Adrenal gland (tissue), 12 donors: ENCODE data around the gene GLB1L3. TPM values are rescaled to one million over a fixed set of nuclear protein-coding genes. Genes with fewer than 3 reads are reported as not detected.
A peak's percentile ranks its signal among the peaks of the same experiment; 100 is the strongest.

ENCODE experiments used
- DNase-seq, 7 donors: peaks; one replicate each; pipeline ENCODE4 v3.0.0-alpha.2; 2019 to 2020
- H3K27ac ChIP-seq, 5 donors: fragments of 200-600 bp; sonication (generic) in 4 of 5; 1 replicate in 3 of 5; 2 replicates in 2 of 5; pipeline versions ENCODE4 v1.5.1 to v1.8.0; 2016 to 2020; ENCODE audit warnings: mild to moderate bottlenecking in 1 of 5
- H3K27me3 ChIP-seq: fragments of 200-600 bp; 2 replicates; pipeline ENCODE4 v1.8.0; 2021
- H3K36me3 ChIP-seq, 2 donors: fragments of 200-600 bp; replicated peaks in 1 of 2; 1 replicate in 1 of 2; 2 replicates in 1 of 2; pipeline versions ENCODE4 v1.5.1 to v1.8.0; 2018 to 2022
- H3K4me1 ChIP-seq, 2 donors: fragments of 200-600 bp; replicated peaks in 1 of 2; 1 replicate in 1 of 2; 2 replicates in 1 of 2; pipeline versions ENCODE4 v1.5.1 to v1.8.0; 2018 to 2021
- H3K4me3 ChIP-seq, 4 donors: fragments of 200-600 bp; sonication (generic) in 3 of 4; one replicate each; pipeline ENCODE4 v1.5.1; 2016 to 2018
- H3K9me3 ChIP-seq, 3 donors: fragments of 200-600 bp; sonication (generic) in 1 of 3; replicated peaks in 1 of 3; 1 replicate in 2 of 3; 2 replicates in 1 of 3; pipeline versions ENCODE4 v1.5.1 to v1.8.0; 2016 to 2021
- POLR2A ChIP-seq, 2 donors: fragments of 450-650 bp; IDR thresholded peaks; one replicate each; pipeline ENCODE4 v1.6.1; 2017; ENCODE audit warnings: antibody characterized with exemption in 2 of 2, mild to moderate bottlenecking in 2 of 2, moderate library complexity in 1 of 2
- WGBS, 4 donors: extraction: QIAGEN DNeasy Blood & Tissue Kit in 2 of 4; methylation state at CpG; one replicate each; pipeline versions ENCODE4 v1.1.5 to v1.1.7; 2013 to 2017; 5-methylcytosine and 5-hydroxymethylcytosine counted together
- intact Hi-C, 2 donors: fragments of 100-400 bp; cut with DNase I; formaldehyde crosslinking; loops; one replicate each; pipeline versions ENCODE4 v1.14.1 to v1.15.0; 2022 to 2023
- polyA plus RNA-seq, 3 donors: library from polyadenylated mRNA; stranded (reverse); fragments of 200-250 nt in 2 of 3; fragments of 350-450 nt in 1 of 3; fragmentation: Illumina TruSeq in 1 of 3; extraction: RNeasy Lipid Tissue Mini Kit (QIAGEN cat#74804) in 1 of 3; gene quantifications; one replicate each; pipeline ENCODE4 v1.2.3, GENCODE V29; 2013 to 2014
- total RNA-seq, 9 donors: library from RNA; depleted of rRNA in 4 of 9; stranded (reverse); fragments of >200 nt in 4 of 9; fragments of 120-200 nt in 1 of 9; fragmentation: NEBNext Ultra II Directional in 1 of 9; extraction: Animal tissue kit (Norgen Biotek cat#: 25700) in 1 of 9; gene quantifications; one replicate each; pipeline versions ENCODE4 v1.1.0 to v1.2.4, GENCODE V29; 2013 to 2023
- TF ChIP-seq, protein P1 (sequence below), 6 experiments: fragments of 450-650 bp in 4 of 6; fragments of 200-600 bp in 2 of 6; sonication (generic) in 1 of 6; IDR thresholded peaks; 1 replicate in 5 of 6; 2 replicates in 1 of 6; pipeline versions ENCODE4 v1.5.1 to v1.8.0; 2016 to 2021; ENCODE audit warnings: antibody characterized with exemption in 6 of 6, mild to moderate bottlenecking in 2 of 6, moderate library complexity in 1 of 6
- donor health status: healthy with polysubstance abuse.
- donor health status: Bipolar disorder and iron deficiency.
- donor health status: DM: yes; HTN: yes; CAD: no.
- donor health status: DM: no; HTN: no; CAD: no.
- donor health status: DM: no; HTN: no; CAD: no.
- donor health status: DM: yes; HTN: yes; CAD: no.

The GLB1L3 gene
- total and polyA plus RNA-seq, 12 donors, result 0.06 to 1.4 (median 0.51) TPM; not detected in 5

DNA sequence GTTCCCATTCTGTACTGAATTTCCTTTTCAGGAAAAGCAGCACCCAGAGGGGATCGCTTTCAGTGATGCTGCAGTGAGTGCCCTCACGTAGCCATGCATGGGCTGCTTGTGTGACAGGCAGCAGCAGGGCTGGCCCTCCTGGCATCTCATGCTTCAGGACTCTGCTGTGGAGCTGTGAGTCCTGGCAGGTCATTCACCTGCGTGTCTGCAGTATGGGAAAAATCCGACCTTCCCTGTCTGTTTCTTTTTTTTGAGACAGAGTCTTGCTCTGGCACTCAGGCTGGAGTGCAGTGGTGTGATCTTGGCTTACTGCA, 69.0 kb downstream of the GLB1L3 start:
- Histone ChIP-seq H3K36me3 (no peaks in the 10 kb centered on the region), H3K4me3 (no peak overlapping the region), H3K4me1 (no peaks in the 10 kb centered on the region), H3K9me3 (no peaks in the 10 kb centered on the region), H3K27ac (no peak overlapping the region), H3K27me3 (no peaks in the 10 kb centered on the region)
- no peak for DNase-seq
- intact Hi-C loops, result no loop called here
- WGBS, 4 donors, result 76 to 94% (median 80%) methylated on average over 2 to 4 of the region's 4 CpGs
- TF ChIP-seq POLR2A (IDR thresholded peaks at IDR 0.05), result no peak
- TF ChIP-seq, protein P1, sequence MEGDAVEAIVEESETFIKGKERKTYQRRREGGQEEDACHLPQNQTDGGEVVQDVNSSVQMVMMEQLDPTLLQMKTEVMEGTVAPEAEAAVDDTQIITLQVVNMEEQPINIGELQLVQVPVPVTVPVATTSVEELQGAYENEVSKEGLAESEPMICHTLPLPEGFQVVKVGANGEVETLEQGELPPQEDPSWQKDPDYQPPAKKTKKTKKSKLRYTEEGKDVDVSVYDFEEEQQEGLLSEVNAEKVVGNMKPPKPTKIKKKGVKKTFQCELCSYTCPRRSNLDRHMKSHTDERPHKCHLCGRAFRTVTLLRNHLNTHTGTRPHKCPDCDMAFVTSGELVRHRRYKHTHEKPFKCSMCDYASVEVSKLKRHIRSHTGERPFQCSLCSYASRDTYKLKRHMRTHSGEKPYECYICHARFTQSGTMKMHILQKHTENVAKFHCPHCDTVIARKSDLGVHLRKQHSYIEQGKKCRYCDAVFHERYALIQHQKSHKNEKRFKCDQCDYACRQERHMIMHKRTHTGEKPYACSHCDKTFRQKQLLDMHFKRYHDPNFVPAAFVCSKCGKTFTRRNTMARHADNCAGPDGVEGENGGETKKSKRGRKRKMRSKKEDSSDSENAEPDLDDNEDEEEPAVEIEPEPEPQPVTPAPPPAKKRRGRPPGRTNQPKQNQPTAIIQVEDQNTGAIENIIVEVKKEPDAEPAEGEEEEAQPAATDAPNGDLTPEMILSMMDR (IDR thresholded peaks at IDR 0.05), result no peak

GRCh38 chr11:134346101-134346975, 70.2 kb downstream of the GLB1L3 start:
- no peaks in the 10 kb centered on the region for H3K36me3 ChIP-seq
- DNase-seq, result peak in 2 of 7 donors; percentile 9 to 13
- H3K4me1 ChIP-seq, result no peaks in the 10 kb centered on the region
- 68 to 85% (median 83%) methylated on average over 8 to 22 of the region's 22 CpGs for WGBS, 4 donors
- intact Hi-C loops, result no loop called here
- H3K4me3 ChIP-seq, result no peak overlapping the region
- H3K27ac ChIP-seq, result no peak overlapping the region
- TF ChIP-seq POLR2A (IDR thresholded peaks at IDR 0.05), result no peak
- TF ChIP-seq, protein P1 (IDR thresholded peaks at IDR 0.05), result no peak
- H3K27me3 ChIP-seq, result no peaks in the 10 kb centered on the region
- H3K9me3 ChIP-seq, result no peaks in the 10 kb centered on the region

DNA sequence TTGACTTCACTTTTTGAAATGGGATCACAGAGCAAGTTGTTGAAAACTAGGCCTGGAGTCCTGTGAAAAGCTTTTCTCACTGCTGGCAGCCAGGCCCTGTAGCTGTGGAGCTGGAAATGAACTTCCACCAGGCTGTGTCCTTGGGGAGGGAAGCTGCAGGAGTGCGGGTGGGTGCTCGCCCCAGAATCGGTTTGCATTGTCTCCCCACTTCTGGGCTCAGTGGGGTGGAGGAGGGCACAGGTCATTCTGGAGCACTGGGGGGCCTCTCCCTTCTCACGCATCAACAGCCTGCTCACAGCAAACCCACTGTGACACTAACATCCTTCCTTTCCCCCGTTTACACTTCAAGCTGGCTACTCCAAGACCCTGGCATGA, 70.8 kb downstream of the GLB1L3 start:
- no peak overlapping the region for H3K27ac ChIP-seq
- no peak overlapping the region for H3K4me3 ChIP-seq
- no peaks in the 10 kb centered on the region for H3K4me1 ChIP-seq
- no peaks in the 10 kb centered on the region for H3K9me3 ChIP-seq
- 79 to 82% (median 80%) methylated on average over 4 to 5 of the region's 5 CpGs for WGBS, 4 donors
- intact Hi-C loops, result no loop called here
- no peaks in the 10 kb centered on the region for H3K36me3 ChIP-seq
- peak in 1 of 7 donors; percentile 16 for DNase-seq
- H3K27me3 ChIP-seq, result no peaks in the 10 kb centered on the region
- TF ChIP-seq, protein P1 (IDR thresholded peaks at IDR 0.05), result no peak
- no peak for TF ChIP-seq POLR2A (IDR thresholded peaks at IDR 0.05)

DNA sequence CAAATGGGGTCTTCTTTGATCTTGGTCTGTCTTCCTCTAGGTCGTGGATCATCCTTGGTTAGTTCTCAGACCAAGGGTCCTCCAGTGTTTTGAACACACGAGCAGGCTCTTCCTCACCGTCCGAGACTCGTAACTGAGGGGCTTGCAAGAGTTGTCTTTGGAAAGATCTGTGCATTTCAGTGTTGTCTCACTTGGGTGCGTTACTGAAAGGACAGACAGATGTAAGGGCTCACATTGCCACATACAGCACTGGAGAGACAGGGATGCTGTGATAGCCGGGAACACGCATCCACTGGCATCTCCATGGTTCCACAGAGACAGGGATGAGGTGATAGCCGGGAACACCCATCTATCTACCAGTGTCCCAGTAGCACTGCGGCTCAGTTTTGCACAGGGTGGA, 71.3 kb downstream of the GLB1L3 start:
- no peak overlapping the region for H3K27ac ChIP-seq
- no peak overlapping the region for H3K4me3 ChIP-seq
- TF ChIP-seq, protein P1 (IDR thresholded peaks at IDR 0.05), result no peak
- no peak for TF ChIP-seq POLR2A (IDR thresholded peaks at IDR 0.05)
- no peaks in the 10 kb centered on the region for H3K27me3 ChIP-seq
- WGBS, 4 donors, result 79 to 89% (median 83%) methylated on average over 10 of the region's 10 CpGs
- no peaks in the 10 kb centered on the region for H3K36me3 ChIP-seq
- H3K4me1 ChIP-seq, result no peaks in the 10 kb centered on the region
- DNase-seq, result peak in 3 of 7 donors; percentile 2 to 23 (median 10)
- intact Hi-C loops, result no loop called here
- no peaks in the 10 kb centered on the region for H3K9me3 ChIP-seq
